HepG2 (cell line): ENCODE results near the gene SULT1C4. TPM values are rescaled to one million over a fixed set of nuclear protein-coding genes. Genes with fewer than 3 reads are reported as not detected.

ENCODE experiments used
- AHR ChIP-seq: IDR thresholded peaks from 2 replicates; pipeline ENCODE4 v1.6.1; 2018; ENCODE audit warnings: missing genetic modification reagents, missing compliant biosample characterization
- ARID2 ChIP-seq: sonication (generic); formaldehyde crosslinking; IDR thresholded peaks from 2 replicates; pipeline ENCODE4 v1.8.1; 2022; ENCODE audit warnings: mild to moderate bottlenecking, missing genetic modification reagents, borderline replicate concordance
- ASH2L ChIP-seq: fragments of 300-600, 200-600 bp; sonication (generic); IDR thresholded peaks from 2 replicates; pipeline ENCODE4 v1.7.0; 2017; ENCODE audit warnings: low read depth, mild to moderate bottlenecking, moderate library complexity, mixed read lengths, low read length; ENCODE audit not compliant: insufficient read length
- BHLHE40 ChIP-seq: IDR thresholded peaks from 2 replicates; pipeline ENCODE4 v1.6.1; 2011; ENCODE audit warnings: low read length, improper control_type of control experiment
- CCAR2 ChIP-seq: fragments of 200-400 bp; formaldehyde crosslinking; optimal IDR thresholded peaks from 2 replicates; pipeline ENCODE3; 2018; ENCODE audit warnings: low read depth, mild to moderate bottlenecking, low read length, moderate library complexity
- CHD2 ChIP-seq: IDR thresholded peaks from 2 replicates; pipeline ENCODE4 v1.6.1; 2011; ENCODE audit warnings: low read depth, low read length, improper control_type of control experiment
- ETV6 ChIP-seq: sonication (generic); formaldehyde crosslinking; conservative IDR thresholded peaks from 2 replicates; pipeline ENCODE4 v1.4.0; 2020; ENCODE audit warnings: missing genetic modification reagents
- GLI4 ChIP-seq: sonication (generic); formaldehyde crosslinking; IDR thresholded peaks from 2 replicates; pipeline ENCODE4 v1.5.1; 2020; ENCODE audit warnings: missing genetic modification reagents, mild to moderate bottlenecking, moderate library complexity, borderline replicate concordance
- GMEB1 ChIP-seq: sonication (generic); formaldehyde crosslinking; IDR thresholded peaks from 2 replicates; pipeline ENCODE4 v1.5.1; 2020; ENCODE audit warnings: missing genetic modification reagents, mild to moderate bottlenecking, borderline replicate concordance
- GZF1 ChIP-seq: sonication (generic); formaldehyde crosslinking; IDR thresholded peaks from 2 replicates; pipeline ENCODE4 v1.5.1; 2020; ENCODE audit warnings: mild to moderate bottlenecking, missing genetic modification reagents
- HNRNPUL1 ChIP-seq: fragments of 200-400 bp; formaldehyde crosslinking; IDR thresholded peaks from 2 replicates; pipeline ENCODE4 v1.6.1; 2017; ENCODE audit warnings: low read depth, mild to moderate bottlenecking, low read length, moderate library complexity
- KMT2A ChIP-seq: sonication (generic); formaldehyde crosslinking; IDR thresholded peaks from 2 replicates; pipeline ENCODE4 v1.4.0; 2020; ENCODE audit warnings: missing genetic modification reagents
- NR3C1 ChIP-seq: sonication (generic); formaldehyde crosslinking; IDR thresholded peaks from 2 replicates; pipeline ENCODE4 v1.4.0; 2020; ENCODE audit warnings: missing genetic modification reagents
- ONECUT2 ChIP-seq: sonication (generic); formaldehyde crosslinking; IDR thresholded peaks from 2 replicates; pipeline ENCODE4 v1.4.0; 2020; ENCODE audit warnings: missing genetic modification reagents
- PRDM4 ChIP-seq: sonication (generic); formaldehyde crosslinking; IDR thresholded peaks from 2 replicates; pipeline ENCODE4 v1.9.0; 2021; ENCODE audit warnings: missing genetic modification reagents, borderline replicate concordance
- TFDP2 ChIP-seq: sonication (generic); formaldehyde crosslinking; IDR thresholded peaks from 2 replicates; pipeline ENCODE4 v1.4.0; 2020; ENCODE audit warnings: missing genetic modification reagents
- ZKSCAN5 ChIP-seq: sonication (generic); formaldehyde crosslinking; IDR thresholded peaks from 2 replicates; pipeline ENCODE4 v1.5.1; 2020; ENCODE audit warnings: mild to moderate bottlenecking, missing genetic modification reagents
- ZNF530 ChIP-seq: sonication (generic); formaldehyde crosslinking; IDR thresholded peaks from 2 replicates; pipeline ENCODE4 v1.5.0; 2020; ENCODE audit warnings: low read depth, mild to moderate bottlenecking, missing genetic modification reagents
- ZNF547 ChIP-seq: sonication (generic); formaldehyde crosslinking; IDR thresholded peaks from 2 replicates; pipeline ENCODE4 v1.5.1; 2020; ENCODE audit warnings: mild to moderate bottlenecking, missing genetic modification reagents
- ZNF891 ChIP-seq: sonication (generic); formaldehyde crosslinking; IDR thresholded peaks from 2 replicates; pipeline ENCODE4 v1.5.0; 2020; ENCODE audit warnings: mild to moderate bottlenecking, missing genetic modification reagents
- ZSCAN31 ChIP-seq: sonication (generic); formaldehyde crosslinking; IDR thresholded peaks from 2 replicates; pipeline ENCODE4 v1.5.0; 2020; ENCODE audit warnings: low read depth, mild to moderate bottlenecking, missing genetic modification reagents
- polyA plus RNA-seq, 8 experiments: library from polyadenylated mRNA; depleted of rRNA in 3 of 8; stranded (reverse) in 7 of 8; unstranded in 1 of 8; fragments of >200 nt; fragmentation: Illumina TruSeq in 4 of 8; extraction: Trizol in 4 of 8; gene quantifications; 2 replicates each; pipeline versions ENCODE4 v1.2.1 to v1.2.3, GENCODE V29; 2011 to 2016; ENCODE audit warnings: low read depth in 4 of 8, missing spikeins in 1 of 8, mixed read lengths in 1 of 8; ENCODE audit not compliant: insufficient read depth in 1 of 8
- total RNA-seq, 5 experiments: library from RNA; depleted of rRNA; stranded (reverse); fragments of >200 nt; fragmentation: Illumina TruSeq; extraction: Trizol; gene quantifications; 2 replicates each; pipeline ENCODE4 v1.2.3, GENCODE V29; 2016; ENCODE audit warnings: low read depth in 1 of 5
- TF ChIP-seq, protein P1 (sequence below): sonication (generic); formaldehyde crosslinking; IDR thresholded peaks from 2 replicates; pipeline ENCODE4 v1.4.0; 2020; ENCODE audit warnings: low read depth, mild to moderate bottlenecking, missing genetic modification reagents
- TF ChIP-seq, protein P2 (sequence below): sonication (generic); formaldehyde crosslinking; IDR thresholded peaks from 2 replicates; pipeline ENCODE4 v1.4.0; 2020; ENCODE audit warnings: missing genetic modification reagents, mild to moderate bottlenecking, borderline replicate concordance

Gene SULT1C4
- total and polyA plus RNA-seq, 2 of the 13 experiments (the other 11 are each of a cell fraction or from before 2014, with no cell fraction given) = 1.3 to 8.6 TPM

- TF ChIP-seq ZNF530 (CRISPR knock-in tag) (no peak), KMT2A (CRISPR knock-in tag) (no peak), CHD2 (no peak), NR3C1 (CRISPR knock-in tag) (no peak), AHR (CRISPR knock-in tag) (no peak), ASH2L (peak; percentile 65), GMEB1 (CRISPR knock-in tag) (no peak), HNRNPUL1 (no peak), TFDP2 (CRISPR knock-in tag) (no peak), ETV6 (CRISPR knock-in tag) (no peak), ZKSCAN5 (CRISPR knock-in tag) (no peak), PRDM4 (CRISPR knock-in tag) (no peak), GZF1 (CRISPR knock-in tag) (no peak; the same call in 1 of the 2 replicates), GLI4 (CRISPR knock-in tag) (no peak; the same call in 1 of the 2 replicates), ZNF891 (CRISPR knock-in tag) (no peak), ONECUT2 (CRISPR knock-in tag) (no peak), ARID2 (CRISPR knock-in tag) (no peak), ZSCAN31 (CRISPR knock-in tag) (no peak), BHLHE40 (no peak), ZNF547 (CRISPR knock-in tag) (no peak), CCAR2 (no peak)
- TF ChIP-seq, protein P1, sequence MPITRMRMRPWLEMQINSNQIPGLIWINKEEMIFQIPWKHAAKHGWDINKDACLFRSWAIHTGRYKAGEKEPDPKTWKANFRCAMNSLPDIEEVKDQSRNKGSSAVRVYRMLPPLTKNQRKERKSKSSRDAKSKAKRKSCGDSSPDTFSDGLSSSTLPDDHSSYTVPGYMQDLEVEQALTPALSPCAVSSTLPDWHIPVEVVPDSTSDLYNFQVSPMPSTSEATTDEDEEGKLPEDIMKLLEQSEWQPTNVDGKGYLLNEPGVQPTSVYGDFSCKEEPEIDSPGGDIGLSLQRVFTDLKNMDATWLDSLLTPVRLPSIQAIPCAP = no peak
- TF ChIP-seq, protein P2, sequence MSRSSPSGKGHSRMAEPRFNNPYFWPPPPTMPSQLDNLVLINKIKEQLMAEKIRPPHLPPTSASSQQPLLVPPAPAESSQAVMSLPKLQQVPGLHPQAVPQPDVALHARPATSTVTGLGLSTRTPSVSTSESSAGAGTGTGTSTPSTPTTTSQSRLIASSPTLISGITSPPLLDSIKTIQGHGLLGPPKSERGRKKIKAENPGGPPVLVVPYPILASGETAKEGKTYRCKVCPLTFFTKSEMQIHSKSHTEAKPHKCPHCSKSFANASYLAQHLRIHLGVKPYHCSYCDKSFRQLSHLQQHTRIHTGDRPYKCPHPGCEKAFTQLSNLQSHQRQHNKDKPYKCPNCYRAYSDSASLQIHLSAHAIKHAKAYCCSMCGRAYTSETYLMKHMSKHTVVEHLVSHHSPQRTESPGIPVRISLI (CRISPR knock-in tag) = no peak
Measured at GRCh38 chr2:108377815-108378630, at the start of gene SULT1C4 (continued).
